ENCODE data around the gene GALK1. TPM values are rescaled to one million over a fixed set of nuclear protein-coding genes. Genes with fewer than 3 reads are reported as not detected.
A peak's percentile ranks its signal among the peaks of the same experiment; 100 is the strongest.

GALK1 gene
- total RNA-seq, 1 experiment from 2014 or later, result 36.7 TPM

GRCh38 chr17:75806822-75807500 lies 42.0 kb upstream of the GALK1 start:
- peak overlapping the region; percentile 31 for H3K9ac ChIP-seq (ENCODE audit: extremely low read depth, insufficient read length, low read length)
- no peaks in the 10 kb centered on the region for H4K20me1 ChIP-seq (ENCODE audit: control insufficient read depth, insufficient read depth, insufficient read length)
- H2BK5ac ChIP-seq (ENCODE audit: insufficient read length, low read length), result peak overlapping the region; percentile 41
- H3K4me1 Mint-ChIP-seq, result no peaks in the 10 kb centered on the region
- peaks cover 3% of the 10 kb centered on the region; the same call in 1 of the 2 replicates for H3K79me2 ChIP-seq (ENCODE audit: insufficient read depth, low read length)
- H3K56ac ChIP-seq (ENCODE audit: insufficient read length, low read depth, low read length), result no peak overlapping the region
- no peak overlapping the region for H2BK120ac ChIP-seq (ENCODE audit: low read depth, low read length, poor library complexity, severe bottlenecking)
- no peaks in the 10 kb centered on the region for H3K27me3 ChIP-seq (ENCODE audit: insufficient read depth, low read length)
- peak overlapping the region; percentile 57 for H4K91ac ChIP-seq (ENCODE audit: insufficient read length, low read depth, low read length)
- no peak overlapping the region for H3K18ac ChIP-seq (ENCODE audit: insufficient read length, low read depth, low read length)
- no peaks in the 10 kb centered on the region for H3K4me1 ChIP-seq (ENCODE audit: insufficient read depth, low read length)
- TF ChIP-seq CTCF (conservative IDR thresholded peaks at IDR 0.05), result no peak
- H3K27ac Mint-ChIP-seq, result no peak overlapping the region
- no peak overlapping the region for H3T11ph ChIP-seq (ENCODE audit: low read length)
- H4K5ac ChIP-seq (ENCODE audit: insufficient read length, low read depth, low read length), result no peak overlapping the region
- no peak overlapping the region for H3K27ac ChIP-seq (ENCODE audit: insufficient read length, low read depth, low read length)
- H2BK12ac ChIP-seq (ENCODE audit: insufficient read length, low read depth, low read length), result no peak overlapping the region
- no peak for DNase-seq
- H3K79me1 ChIP-seq (ENCODE audit: insufficient read depth, low read depth, low read length, poor library complexity, severe bottlenecking), result peaks cover 3% of the 10 kb centered on the region
- no peak overlapping the region for H3K4me3 Mint-ChIP-seq
- WGBS (ENCODE audit: extremely low coverage, insufficient read length, low lambda C conversion rate), result no CpG with 5 or more reads among the region's 4 CpGs
- no peaks in the 10 kb centered on the region for H3K27me3 Mint-ChIP-seq (ENCODE audit: low read depth)
- H3K14ac ChIP-seq (ENCODE audit: insufficient read depth, low read length), result no peak overlapping the region; the same call in 1 of the 2 replicates
- H3K36me3 Mint-ChIP-seq (ENCODE audit: insufficient read depth in 1 of 3, low read depth in 3 of 3), result peaks cover 0 to 18% (median 14%) of the 10 kb centered on the region in 3 experiments; a peak in 5 of 7 replicates
- H2AFZ ChIP-seq (ENCODE audit: low read length), result no peak overlapping the region
- no peaks in the 10 kb centered on the region for H3K9me3 Mint-ChIP-seq
- H3K9me3 ChIP-seq (ENCODE audit: control insufficient read depth, low read depth, low read length), result no peaks in the 10 kb centered on the region
- H3K4ac ChIP-seq (ENCODE audit: low read depth, low read length), result no peak overlapping the region
- no peak overlapping the region for H4K8ac ChIP-seq (replicated peaks; ENCODE audit: insufficient read length, low read depth, low read length)
- H3K23ac ChIP-seq (ENCODE audit: insufficient read length, low read depth, low read length), result no peak overlapping the region
- no peaks in the 10 kb centered on the region for H3K23me2 ChIP-seq (ENCODE audit: insufficient read length, low read depth, low read length, poor library complexity, severe bottlenecking)
- no peak overlapping the region for H2AK5ac ChIP-seq (ENCODE audit: insufficient read length, low read length)
- H2BK15ac ChIP-seq (ENCODE audit: low read depth, low read length), result no peak overlapping the region
- no peak overlapping the region for H2BK20ac ChIP-seq (ENCODE audit: low read depth, low read length, poor library complexity, severe bottlenecking)
- H3K4me2 ChIP-seq (ENCODE audit: insufficient read depth, insufficient read length, low read length), result no peak overlapping the region
